HG02588 (cell line): ENCODE results near the gene GALNT1.
A peak's percentile ranks its signal among the peaks of the same experiment; 100 is the strongest.

ENCODE experiments used
- ATAC-seq: cut with Tn5 transposase; IDR thresholded peaks from one replicate; pipeline ENCODE4 v1.9.1; 2021; ENCODE audit warnings: mild to moderate bottlenecking, moderate library complexity; ENCODE audit not compliant: unreplicated experiment

The GALNT1 gene

DNA sequence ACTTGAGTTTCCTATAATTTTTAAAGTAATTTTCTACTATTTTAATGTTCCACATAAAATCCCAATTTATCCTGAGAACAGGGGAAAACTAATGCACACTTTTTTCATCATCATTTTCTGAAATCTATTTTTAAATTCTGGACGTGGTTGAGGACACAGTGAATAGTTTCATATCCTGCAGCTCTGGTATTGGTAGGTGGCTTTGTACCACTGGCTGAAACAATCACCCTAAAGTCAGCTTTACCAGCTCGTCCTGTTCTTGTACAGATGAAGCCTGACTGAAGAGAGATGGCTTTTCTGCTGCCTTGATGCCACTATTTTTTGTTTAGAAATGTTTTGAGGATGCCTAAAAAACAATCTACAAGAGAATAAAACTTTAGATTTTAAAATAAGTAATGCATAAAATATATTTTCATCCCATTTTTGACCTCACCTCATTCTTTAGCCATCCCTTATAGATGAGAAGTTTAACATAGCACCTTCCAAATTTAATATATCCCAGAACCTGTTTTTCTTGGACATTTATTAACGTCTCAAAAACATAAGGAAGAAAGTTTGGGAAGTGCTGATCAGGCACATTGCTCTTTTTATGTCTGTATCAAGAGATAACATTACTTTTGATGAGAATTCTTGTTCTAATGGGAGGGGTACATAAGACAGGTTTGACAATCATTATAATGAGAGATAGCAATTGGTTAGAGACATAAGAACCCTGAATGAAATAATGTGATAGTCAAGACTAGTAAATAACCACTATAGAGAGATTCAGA lies 80.9 kb downstream of the GALNT1 start:
- ATAC-seq: peak; percentile 69

GRCh38 chr18:35671966-35672603 lies 90.5 kb downstream of the GALNT1 start:
- ATAC-seq: no peak

- no peak for ATAC-seq
Observed at GRCh38 chr18:35672897-35673296, 91.4 kb downstream of the GALNT1 start.

- no peak for ATAC-seq
Observed at GRCh38 chr18:35673682-35674081, 92.1 kb downstream of the GALNT1 start.

- ATAC-seq: no peak
Observed at GRCh38 chr18:35680139-35680551, 98.6 kb downstream of the GALNT1 start.

- no peak for ATAC-seq
Observed at GRCh38 chr18:35682281-35682867, 100.8 kb downstream of the GALNT1 start.

DNA sequence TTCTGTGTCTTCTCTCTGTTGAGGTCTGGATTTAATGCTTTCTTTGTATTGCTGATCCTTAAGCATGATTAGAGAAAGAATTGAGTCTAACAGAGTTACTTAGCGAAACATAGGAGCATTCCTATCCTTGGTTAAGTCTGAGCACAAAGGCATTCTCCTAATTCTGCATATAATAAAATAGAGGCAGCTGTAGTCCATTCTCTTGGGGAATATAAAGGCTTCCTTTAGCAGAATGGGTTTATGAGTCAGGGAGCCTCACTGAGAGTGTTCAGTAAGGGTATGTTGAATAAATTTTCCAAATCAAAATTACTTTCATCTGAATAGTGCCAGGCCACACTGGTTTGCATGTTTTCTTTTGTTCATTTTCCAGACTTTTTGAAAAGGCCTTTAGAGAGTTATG lies 101.5 kb downstream of the GALNT1 start:
- no peak for ATAC-seq

DNA sequence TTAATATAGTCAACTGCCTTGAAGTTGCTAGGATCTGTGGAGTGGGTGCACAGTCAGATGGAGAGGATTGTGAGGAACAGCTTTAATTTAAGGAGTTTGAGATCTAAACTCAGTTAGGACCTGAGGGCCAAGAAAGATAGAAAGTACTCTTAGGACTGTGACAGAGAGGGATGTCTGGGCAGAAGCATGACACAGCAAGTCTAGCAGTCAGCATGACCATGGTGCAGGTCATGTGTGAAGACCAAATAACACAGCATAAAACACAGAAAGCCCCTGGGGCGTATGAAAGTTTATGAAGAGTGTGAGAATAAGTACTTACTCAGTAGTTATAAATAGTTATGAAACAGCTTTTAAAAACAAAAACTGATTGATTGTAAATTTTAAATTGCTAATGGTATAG lies 107.2 kb downstream of the GALNT1 start:
- ATAC-seq: no peak

DNA sequence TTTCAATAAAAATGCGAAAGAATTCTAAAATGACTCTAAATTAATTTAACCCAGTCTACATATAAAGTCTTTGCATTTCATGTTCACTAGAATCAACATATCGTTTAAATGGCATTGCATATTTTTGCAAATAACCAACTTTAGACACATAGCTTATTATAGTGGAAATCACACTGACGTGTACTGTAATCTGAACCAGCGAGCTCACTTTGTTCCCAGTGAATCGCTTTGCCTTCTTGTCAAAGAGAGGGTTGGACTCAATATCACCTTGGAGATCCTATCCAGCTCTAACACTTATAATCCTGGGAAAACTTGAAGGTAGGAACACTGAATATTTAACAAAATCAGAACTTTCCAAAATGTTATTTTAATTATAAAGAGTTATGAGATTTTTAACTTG lies 108.2 kb downstream of the GALNT1 start:
- ATAC-seq: no peak

DNA sequence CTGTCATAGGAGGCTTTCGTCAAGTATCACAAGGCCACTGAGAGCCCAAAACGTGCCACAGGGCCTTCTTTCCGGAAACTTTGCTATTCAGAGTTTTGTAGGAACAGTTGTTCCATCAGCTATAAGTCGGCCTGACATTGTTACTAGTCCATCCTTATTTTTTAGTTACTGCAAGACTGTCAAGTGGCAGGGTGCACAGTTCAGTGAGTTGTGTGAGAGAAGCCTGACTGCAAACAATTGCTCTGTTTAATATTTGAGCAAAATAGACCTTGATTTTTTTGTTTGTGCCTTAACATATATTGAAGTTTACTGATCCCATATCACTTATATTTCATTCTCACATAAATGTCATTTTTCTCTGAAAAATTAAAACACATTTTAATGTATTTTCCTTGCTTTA lies 110.1 kb downstream of the GALNT1 start:
- ATAC-seq: no peak

GRCh38 chr18:35692866-35693265 lies 111.3 kb downstream of the GALNT1 start:
- ATAC-seq: no peak

DNA sequence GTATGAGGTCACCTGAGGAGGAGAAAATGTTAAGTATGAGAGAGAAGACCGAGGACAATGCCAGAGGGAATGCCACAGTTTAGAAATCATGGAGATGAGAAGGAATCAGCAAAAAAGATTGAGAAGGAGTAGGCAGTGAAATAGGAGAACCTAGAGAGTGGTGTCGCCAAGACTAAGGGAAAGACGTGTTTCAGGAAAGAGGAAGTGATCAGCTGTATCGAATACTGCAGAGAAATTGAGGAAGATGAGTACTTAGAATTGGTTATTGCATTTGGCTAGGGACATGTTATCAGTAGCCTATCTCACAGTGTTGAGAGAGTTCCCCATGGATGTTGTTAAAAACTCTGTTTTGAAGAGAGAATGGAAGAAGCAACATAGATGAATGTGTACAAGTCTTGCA lies 112.3 kb downstream of the GALNT1 start:
- ATAC-seq: no peak

DNA sequence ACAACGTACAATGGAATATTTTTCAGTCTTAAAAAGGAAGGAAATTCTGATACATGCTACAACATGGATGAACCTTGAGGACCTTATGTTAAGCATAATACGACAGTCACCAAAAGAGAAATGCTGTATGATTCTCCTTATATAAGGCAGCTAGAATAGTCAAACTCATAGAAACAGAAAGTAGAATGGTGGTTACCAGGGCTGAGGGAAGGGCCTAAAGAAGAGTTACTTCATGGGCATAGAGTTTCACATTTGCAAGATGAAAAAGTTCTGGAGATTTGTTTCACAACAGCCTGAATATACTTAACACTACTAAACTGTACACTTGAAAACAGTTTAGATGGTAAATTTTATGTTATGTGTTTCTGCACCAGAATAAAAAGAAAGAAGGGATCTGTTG lies 113.3 kb downstream of the GALNT1 start:
- ATAC-seq: no peak

- ATAC-seq: no peak
Observed at GRCh38 chr18:35695384-35695783, 113.8 kb downstream of the GALNT1 start.

DNA sequence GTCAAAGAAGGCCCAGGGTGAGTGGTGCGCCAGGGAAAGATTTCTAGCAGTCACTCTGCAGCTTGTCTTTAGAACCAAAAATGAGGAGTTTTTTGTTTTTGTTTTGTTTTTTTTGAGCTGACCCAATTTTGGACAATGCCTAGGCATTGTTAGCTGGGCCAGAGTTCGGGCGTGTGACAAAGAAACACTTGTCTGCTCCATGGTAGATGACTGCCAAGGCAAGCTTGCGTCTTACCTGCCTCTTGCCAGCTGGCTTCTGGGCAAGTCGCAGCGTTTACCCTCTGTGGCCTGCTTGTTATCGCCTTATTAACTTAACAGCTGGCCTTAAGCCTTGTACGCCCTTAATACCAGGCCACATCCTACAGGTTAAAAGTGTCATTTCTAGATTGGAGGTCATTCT lies 114.3 kb downstream of the GALNT1 start:
- ATAC-seq: no peak

DNA sequence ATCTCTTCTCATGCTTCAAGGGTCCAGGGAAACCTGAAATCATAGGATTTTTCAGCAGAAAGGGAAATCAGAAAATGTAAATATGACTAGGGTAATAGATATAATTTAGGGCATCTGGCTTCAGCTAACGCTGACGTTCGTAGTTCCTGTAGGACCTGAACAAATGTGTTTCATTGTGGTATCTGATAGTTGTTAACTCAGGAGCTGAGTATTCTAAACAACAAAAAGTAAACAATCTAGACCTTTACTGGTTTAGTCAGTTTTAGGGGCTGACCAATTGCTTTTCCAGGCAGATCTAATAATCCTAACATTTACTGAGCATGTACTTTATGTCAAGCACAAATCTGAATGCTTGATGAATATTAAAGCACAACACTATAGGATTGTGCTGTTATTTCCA lies 114.8 kb downstream of the GALNT1 start:
- no peak for ATAC-seq

GRCh38 chr18:35697869-35698268 lies 116.3 kb downstream of the GALNT1 start:
- no peak for ATAC-seq

GRCh38 chr18:35703043-35703688 lies 121.6 kb downstream of the GALNT1 start:
- ATAC-seq: no peak

DNA sequence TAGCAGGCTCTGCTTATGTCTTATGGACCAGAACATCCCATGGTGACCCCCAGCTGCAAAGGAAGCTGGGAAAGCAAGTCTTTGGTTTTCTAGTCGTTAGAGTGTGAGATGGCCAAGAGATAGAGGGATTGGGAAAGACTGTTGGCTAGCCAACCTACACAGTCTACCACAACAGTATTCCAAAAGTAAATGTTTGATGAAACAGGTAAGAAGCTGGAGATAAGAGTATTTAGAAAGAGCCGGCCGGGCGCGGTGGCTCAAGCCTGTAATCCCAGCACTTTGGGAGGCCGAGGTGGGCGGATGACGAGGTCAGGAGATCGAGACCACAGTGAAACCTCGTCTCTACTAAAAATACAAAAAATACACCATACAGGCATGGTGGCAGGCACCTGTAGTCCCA lies 124.4 kb downstream of the GALNT1 start:
- no peak for ATAC-seq

- ATAC-seq: no peak
Observed at GRCh38 chr18:35707247-35707646, 125.7 kb downstream of the GALNT1 start.

DNA sequence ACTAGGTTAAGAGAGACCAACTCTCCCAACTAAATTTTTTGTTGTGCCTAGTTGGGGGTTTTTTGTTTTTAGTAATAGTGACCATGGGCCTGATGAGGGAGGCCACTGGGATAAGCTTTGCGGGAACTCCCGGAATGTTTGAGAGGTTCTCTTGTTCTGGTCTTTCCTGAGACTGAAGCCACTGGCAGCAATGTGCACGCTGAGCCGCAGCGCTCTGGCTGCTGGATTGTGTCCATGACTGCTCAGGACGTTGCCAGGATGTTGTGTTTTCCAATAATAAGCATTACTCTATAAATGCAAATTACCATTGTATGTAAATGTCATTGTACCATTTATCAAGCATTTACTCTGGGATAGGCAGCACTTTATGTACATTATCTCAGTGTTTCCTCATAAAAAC lies 126.1 kb downstream of the GALNT1 start:
- ATAC-seq: no peak

DNA sequence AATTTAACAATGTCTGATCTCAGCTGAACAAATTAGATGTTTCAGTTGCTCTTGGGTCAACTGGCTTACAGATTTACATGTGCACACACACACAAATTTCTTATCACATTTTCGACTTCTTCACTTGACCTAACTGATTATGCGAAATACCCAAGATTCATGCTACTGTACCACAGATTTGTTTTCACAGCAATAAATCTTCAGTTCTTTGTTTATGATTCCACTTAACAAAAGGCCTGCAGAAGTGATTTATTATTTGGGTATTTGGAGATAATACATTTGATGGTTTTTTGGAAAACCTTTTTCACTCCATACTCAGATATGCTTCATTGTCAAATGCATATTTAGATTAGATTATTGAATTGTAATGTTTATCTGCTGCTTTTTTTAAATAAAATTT lies 129.0 kb downstream of the GALNT1 start:
- ATAC-seq: no peak
